Stimulated activated CD8-positive, alpha-beta memory T cell treated with anti-CD3 and anti-CD28 coated beads, Interleukin-4, amount 100 ng/mL, for 48 hours (primary cell): ENCODE measurements around the gene ZNF611.
"Not testable (repeated sequence)": the region's sequence is repeated elsewhere in the genome, so short reads cannot be mapped to it uniquely, and the experiment has no call there.

ENCODE experiments used
- DNase-seq: peaks from one replicate; pipeline ENCODE4 v3.0.0-alpha.2; 2020

Gene ZNF611

GRCh38 chr19:52715902-52716301, 18.9 kb downstream of the ZNF611 start:
- peak; percentile 46 for DNase-seq

GRCh38 chr19:52715330-52715729, 19.5 kb downstream of the ZNF611 start:
- DNase-seq: not testable (repeated sequence)

GRCh38 chr19:52713051-52713450, 21.8 kb downstream of the ZNF611 start:
- not testable (repeated sequence) for DNase-seq

GRCh38 chr19:52711661-52712060, 23.2 kb downstream of the ZNF611 start:
- not testable (repeated sequence) for DNase-seq

GRCh38 chr19:52710538-52710937, 24.3 kb downstream of the ZNF611 start:
- no peak for DNase-seq

- not testable (repeated sequence) for DNase-seq
These were observed 29.2 kb downstream of the ZNF611 start for GRCh38 chr19:52705615-52706014.

- no peak for DNase-seq
These were observed 30.9 kb downstream of the ZNF611 start for GRCh38 chr19:52703917-52704316.

GRCh38 chr19:52700673-52701072, 34.2 kb downstream of the ZNF611 start:
- DNase-seq: no peak

GRCh38 chr19:52699555-52699954, 35.3 kb downstream of the ZNF611 start:
- DNase-seq: not testable (repeated sequence)

- no peak for DNase-seq
These were observed 38.8 kb downstream of the ZNF611 start for GRCh38 chr19:52695996-52696395.

GRCh38 chr19:52694921-52695320, 39.9 kb downstream of the ZNF611 start:
- no peak for DNase-seq

- DNase-seq: not testable (repeated sequence)
These were observed 40.6 kb downstream of the ZNF611 start for GRCh38 chr19:52694281-52694680.

- DNase-seq: no peak
These were observed 42.3 kb downstream of the ZNF611 start for GRCh38 chr19:52692431-52693008.

- no peak for DNase-seq
These were observed 43.1 kb downstream of the ZNF611 start for GRCh38 chr19:52691737-52692136.

GRCh38 chr19:52691215-52691610, 43.6 kb downstream of the ZNF611 start:
- DNase-seq: no peak

GRCh38 chr19:52690369-52691214, 44.3 kb downstream of the ZNF611 start:
- DNase-seq: peak; percentile 93

- DNase-seq: peak; percentile 62
These were observed 44.9 kb downstream of the ZNF611 start for GRCh38 chr19:52689843-52690368.

- DNase-seq: not testable (repeated sequence)
These were observed 45.7 kb downstream of the ZNF611 start for GRCh38 chr19:52688925-52689796.

GRCh38 chr19:52688335-52688734, 46.5 kb downstream of the ZNF611 start:
- no peak for DNase-seq

- DNase-seq: no peak
These were observed 47.2 kb downstream of the ZNF611 start for GRCh38 chr19:52687684-52688083.

- DNase-seq: no peak
These were observed 49.0 kb downstream of the ZNF611 start for GRCh38 chr19:52685811-52686210.

- not testable (repeated sequence) for DNase-seq
These were observed 53.6 kb downstream of the ZNF611 start for GRCh38 chr19:52681216-52681615.

GRCh38 chr19:52679598-52679997, 55.2 kb downstream of the ZNF611 start:
- DNase-seq: no peak
